Kidney epithelial cell (primary cell): ENCODE results near the gene RHBDF2. TPM values are rescaled to one million over a fixed set of nuclear protein-coding genes. Genes with fewer than 3 reads are reported as not detected.

Experiments
- DNase-seq: peaks from one replicate; pipeline ENCODE4 v3.0.0-alpha.2; 2010; ENCODE audit warnings: low read depth
- H3K27me3 ChIP-seq: 2 replicates; pipeline ENCODE4 v1.6.0; 2011; ENCODE audit warnings: low read length; ENCODE audit not compliant: control insufficient read depth, insufficient read depth
- H3K36me3 ChIP-seq: 2 replicates; pipeline ENCODE4 v1.5.1; 2011; ENCODE audit warnings: low read length; ENCODE audit not compliant: control insufficient read depth, insufficient read depth
- H3K4me3 ChIP-seq: 2 replicates; pipeline ENCODE4 v1.5.1; 2011; ENCODE audit warnings: low read depth, mild to moderate bottlenecking, control low read depth, low read length
- total RNA-seq: library from RNA; depleted of rRNA; stranded (reverse); fragments of >200 nt; gene quantifications from 2 replicates; pipeline ENCODE4 v1.2.3, GENCODE V29; 2015
- TF ChIP-seq, protein P1 (sequence below): IDR thresholded peaks from 2 replicates; pipeline ENCODE4 v1.5.1; 2011; ENCODE audit warnings: mild to moderate bottlenecking, moderate library complexity, low read length, control low read depth, inconsistent platforms; ENCODE audit not compliant: insufficient read depth, poor library complexity, severe bottlenecking

The RHBDF2 gene
- total RNA-seq, 1 donor from 2014 or later, result 101 TPM

DNA sequence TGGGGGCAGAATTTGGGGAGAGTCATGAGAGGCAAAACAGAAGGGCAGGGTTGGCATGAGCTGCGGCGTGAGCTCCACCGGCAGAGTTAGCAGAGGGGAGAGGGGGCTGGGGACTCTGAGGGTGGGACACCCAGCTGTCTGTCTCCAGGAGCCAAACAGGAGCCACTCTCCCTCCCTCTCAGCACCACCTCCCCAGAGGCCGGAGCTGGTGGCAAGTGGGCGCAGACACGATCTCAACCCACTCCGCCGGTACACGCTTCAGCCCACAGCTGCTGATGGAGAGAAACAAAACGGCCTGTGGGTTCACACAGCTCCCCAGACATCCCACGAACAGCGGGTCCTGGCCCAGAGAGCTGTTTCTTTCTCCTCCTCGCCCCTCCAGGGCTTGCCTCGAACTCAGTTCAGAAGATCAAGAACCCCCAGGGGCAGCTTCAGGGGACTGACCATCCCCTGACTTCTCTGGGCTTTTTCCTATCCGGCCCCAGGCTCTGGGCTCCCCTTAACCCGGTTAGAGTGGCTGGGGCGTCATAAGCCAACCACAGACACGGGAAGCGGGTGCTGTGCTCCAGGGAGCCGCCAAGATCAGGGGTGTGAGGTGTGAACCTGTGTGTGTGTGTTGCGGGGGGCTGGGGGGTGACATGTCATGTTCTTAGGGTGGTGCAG, 7.6 kb downstream of the RHBDF2 start:
- H3K36me3 ChIP-seq, result peaks cover 1% of the 10 kb centered on the region
- no peak overlapping the region for H3K4me3 ChIP-seq
- TF ChIP-seq, protein P1, sequence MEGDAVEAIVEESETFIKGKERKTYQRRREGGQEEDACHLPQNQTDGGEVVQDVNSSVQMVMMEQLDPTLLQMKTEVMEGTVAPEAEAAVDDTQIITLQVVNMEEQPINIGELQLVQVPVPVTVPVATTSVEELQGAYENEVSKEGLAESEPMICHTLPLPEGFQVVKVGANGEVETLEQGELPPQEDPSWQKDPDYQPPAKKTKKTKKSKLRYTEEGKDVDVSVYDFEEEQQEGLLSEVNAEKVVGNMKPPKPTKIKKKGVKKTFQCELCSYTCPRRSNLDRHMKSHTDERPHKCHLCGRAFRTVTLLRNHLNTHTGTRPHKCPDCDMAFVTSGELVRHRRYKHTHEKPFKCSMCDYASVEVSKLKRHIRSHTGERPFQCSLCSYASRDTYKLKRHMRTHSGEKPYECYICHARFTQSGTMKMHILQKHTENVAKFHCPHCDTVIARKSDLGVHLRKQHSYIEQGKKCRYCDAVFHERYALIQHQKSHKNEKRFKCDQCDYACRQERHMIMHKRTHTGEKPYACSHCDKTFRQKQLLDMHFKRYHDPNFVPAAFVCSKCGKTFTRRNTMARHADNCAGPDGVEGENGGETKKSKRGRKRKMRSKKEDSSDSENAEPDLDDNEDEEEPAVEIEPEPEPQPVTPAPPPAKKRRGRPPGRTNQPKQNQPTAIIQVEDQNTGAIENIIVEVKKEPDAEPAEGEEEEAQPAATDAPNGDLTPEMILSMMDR, result no peak
- no peaks in the 10 kb centered on the region for H3K27me3 ChIP-seq
- no peak for DNase-seq

DNA sequence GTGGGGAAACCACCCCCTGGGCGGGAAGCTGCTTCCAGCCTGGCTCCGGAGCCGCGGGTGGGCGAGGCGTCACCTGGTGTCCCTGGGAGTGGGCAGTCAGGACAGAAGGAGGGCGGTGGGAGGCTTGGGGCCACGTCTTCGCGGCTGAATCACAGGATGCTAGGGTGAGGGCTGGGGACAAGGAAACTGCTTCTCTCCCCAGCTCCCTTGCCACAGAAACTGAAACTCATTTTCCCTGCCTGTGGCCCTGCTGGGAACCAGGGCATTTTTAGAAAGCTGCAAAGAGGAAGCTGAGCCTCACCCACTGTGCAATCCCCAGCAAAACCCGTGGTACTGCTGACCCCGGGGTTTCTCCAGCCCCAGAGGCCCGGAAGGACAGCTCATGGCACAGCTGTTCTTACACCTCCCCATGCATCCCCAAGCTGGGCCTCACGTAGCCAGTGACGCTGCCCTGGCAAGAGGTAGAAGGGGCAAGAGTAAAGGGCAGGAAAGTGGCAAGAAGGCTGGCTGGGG, 8.2 kb downstream of the RHBDF2 start:
- DNase-seq, result no peak
- no peaks in the 10 kb centered on the region for H3K27me3 ChIP-seq
- peaks cover 1% of the 10 kb centered on the region for H3K36me3 ChIP-seq
- TF ChIP-seq, protein P1, result no peak
- H3K4me3 ChIP-seq, result no peak overlapping the region

DNA sequence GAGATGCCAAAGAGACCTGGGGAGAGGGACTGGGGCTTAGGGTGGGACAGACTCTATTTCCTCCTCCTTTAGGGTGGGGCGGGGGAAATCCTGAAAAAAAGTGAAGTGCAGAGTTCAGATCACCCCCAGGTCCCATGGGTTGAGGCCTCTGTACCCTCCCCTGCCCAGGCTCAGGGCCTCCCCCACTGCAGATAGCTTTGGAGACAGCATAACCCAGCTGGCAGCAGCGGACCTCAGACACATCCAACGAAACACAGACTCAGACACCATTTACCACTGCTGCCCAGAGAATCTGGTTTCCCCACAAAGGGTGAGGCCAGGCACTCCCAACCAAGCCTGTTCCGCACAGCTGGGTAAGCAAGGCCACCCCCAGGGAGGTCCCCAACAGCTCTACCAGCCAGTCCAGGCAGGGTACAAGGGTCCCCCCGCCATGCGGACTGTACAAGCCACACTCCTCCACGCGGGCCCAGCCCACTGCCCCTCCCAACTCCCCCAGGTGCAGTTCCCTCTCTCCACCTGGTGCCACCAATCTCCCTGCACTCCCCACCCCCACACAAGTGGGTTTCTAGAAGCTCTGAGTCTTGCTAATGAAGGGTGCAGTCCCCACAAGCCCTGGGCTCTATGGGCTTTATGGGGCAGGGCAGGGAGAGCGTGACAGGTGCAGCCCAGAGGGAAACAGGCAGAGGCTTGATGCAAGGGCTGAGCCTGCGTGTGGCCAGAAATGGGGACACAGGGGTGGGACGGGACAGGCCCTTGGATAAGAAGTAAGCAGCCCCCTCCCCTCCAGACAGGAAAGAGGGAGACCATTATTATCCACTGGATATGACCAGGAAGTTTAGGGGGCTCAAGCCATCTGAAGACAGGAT, 8.9 kb downstream of the RHBDF2 start:
- DNase-seq, result no peak
- TF ChIP-seq, protein P1, result no peak
- Histone ChIP-seq H3K36me3 (peaks cover 1% of the 10 kb centered on the region), H3K27me3 (no peaks in the 10 kb centered on the region), H3K4me3 (no peak overlapping the region)

DNA sequence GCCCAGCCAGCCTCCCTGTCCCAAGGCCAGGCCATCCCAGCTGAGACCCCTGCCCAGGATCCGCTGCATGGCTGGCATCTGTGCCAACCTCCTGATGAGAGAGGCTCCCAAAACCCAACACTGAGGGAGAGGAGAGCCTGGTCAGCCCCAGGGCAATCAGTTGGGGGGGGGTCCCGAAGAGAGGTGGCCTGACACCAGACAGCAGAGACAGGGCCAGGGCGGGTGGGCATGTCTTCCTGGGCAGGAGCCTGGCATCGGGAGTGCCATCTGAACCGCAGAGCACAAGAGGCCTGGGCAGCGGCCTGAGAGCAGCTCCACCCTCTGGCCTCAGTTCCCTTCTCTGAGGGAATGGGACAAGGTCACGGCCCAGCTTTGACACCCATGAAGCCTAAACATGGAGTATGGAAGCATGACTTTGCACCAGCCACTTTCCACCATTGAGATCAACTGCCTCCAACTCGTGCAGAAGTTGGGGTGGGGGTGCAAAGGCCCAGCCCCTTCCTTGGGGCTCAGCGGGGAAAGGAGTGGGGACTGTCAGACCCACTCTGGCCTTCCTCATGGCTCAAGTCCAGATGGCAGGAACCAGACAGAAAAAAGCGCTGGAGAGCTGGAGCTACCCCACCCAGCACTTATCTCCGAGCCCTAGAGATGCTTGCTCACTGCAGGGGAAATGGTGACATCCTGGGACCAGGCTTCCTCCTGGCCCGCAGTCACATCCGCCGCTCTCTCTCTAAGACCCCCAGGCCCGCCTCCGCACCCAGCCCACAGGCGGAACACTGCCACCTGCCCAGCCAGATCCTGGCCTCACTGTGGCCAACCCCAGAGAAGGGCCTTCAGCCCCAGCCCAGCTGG, 9.7 kb downstream of the RHBDF2 start:
- Histone ChIP-seq H3K36me3 (peaks cover 1% of the 10 kb centered on the region), H3K27me3 (no peaks in the 10 kb centered on the region), H3K4me3 (no peak overlapping the region)
- DNase-seq, result no peak
- TF ChIP-seq, protein P1, result no peak

DNA sequence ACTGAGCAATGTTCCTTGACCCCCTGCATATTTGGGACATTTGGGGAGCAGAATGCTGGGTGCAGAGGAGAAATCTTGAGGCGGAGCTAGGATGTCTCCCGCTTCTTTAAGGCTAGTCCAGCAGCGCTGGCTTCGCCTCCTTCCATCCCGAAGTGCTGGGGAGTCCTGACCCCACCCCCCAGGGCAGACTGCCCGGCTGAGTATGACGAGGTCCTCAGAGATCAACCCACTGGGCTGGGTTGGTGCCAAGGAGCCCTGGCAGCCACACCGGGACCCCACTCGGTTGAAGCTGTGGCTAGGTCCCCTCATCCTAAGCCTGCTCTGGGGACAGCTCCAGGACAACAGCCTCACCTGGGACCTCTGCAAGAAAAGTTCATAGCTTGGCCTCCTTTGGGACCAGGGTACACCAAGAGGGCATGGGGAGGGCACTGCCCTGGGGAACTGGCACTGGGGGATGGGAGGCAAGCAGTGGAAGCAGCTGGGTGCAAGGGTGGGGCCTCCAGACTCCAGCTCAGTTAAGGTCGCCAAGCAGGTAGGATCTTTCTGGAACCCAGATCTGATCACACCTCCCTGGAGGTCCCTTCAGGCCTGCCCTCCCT, 11.0 kb downstream of the RHBDF2 start:
- TF ChIP-seq, protein P1, result no peak
- DNase-seq, result no peak
- H3K27me3 ChIP-seq, result no peaks in the 10 kb centered on the region

More for the DNA sequence above, 11.0 kb downstream of the RHBDF2 start:
- Histone ChIP-seq H3K4me3 (no peak overlapping the region), H3K36me3 (peaks cover 1% of the 10 kb centered on the region)
